Osteoblast (primary cell): ENCODE data around the gene RAB36. TPM values are rescaled to one million over a fixed set of nuclear protein-coding genes. Genes with fewer than 3 reads are reported as not detected.
A peak's percentile ranks its signal among the peaks of the same experiment; 100 is the strongest.

Experiments
- DNase-seq: peaks from one replicate; pipeline ENCODE4 v3.0.0; 2011; ENCODE audit warnings: low spot score, mixed read lengths; ENCODE audit not compliant: insufficient read length; ENCODE audit errors: missing footprints
- H2AFZ ChIP-seq: 2 replicates; pipeline ENCODE4 v1.6.0; 2011; ENCODE audit warnings: mild to moderate bottlenecking, low read length
- H3K27ac ChIP-seq: 2 replicates; pipeline ENCODE4 v1.5.1; 2011; ENCODE audit warnings: mild to moderate bottlenecking, low read depth, low read length, moderate library complexity
- H3K27me3 ChIP-seq: 2 replicates; pipeline ENCODE4 v1.6.0; 2012; ENCODE audit warnings: mild to moderate bottlenecking, control low read depth, inconsistent platforms, low read length, moderate library complexity; ENCODE audit not compliant: insufficient read depth
- H3K36me3 ChIP-seq: 2 replicates; pipeline ENCODE4 v1.5.1; 2011; ENCODE audit warnings: mild to moderate bottlenecking, low read length, control low read depth, moderate library complexity; ENCODE audit not compliant: insufficient read depth
- H3K4me1 ChIP-seq: 2 replicates; pipeline ENCODE4 v1.5.1; 2011; ENCODE audit warnings: mild to moderate bottlenecking, low read length, control low read depth, moderate library complexity; ENCODE audit not compliant: insufficient read depth
- H3K4me2 ChIP-seq: 2 replicates; pipeline ENCODE4 v1.6.0; 2011; ENCODE audit warnings: mild to moderate bottlenecking, low read length; ENCODE audit not compliant: insufficient read depth
- H3K4me3 ChIP-seq: fragments of 200-600 bp; sonication (generic); 3 replicates; pipeline ENCODE4 v1.5.1; 2012; ENCODE audit warnings: mild to moderate bottlenecking, low read length, inconsistent platforms; ENCODE audit not compliant: insufficient read depth
- H3K79me2 ChIP-seq: 2 replicates; pipeline ENCODE4 v1.6.0; 2012; ENCODE audit warnings: mild to moderate bottlenecking, low read length, control low read depth, inconsistent platforms; ENCODE audit not compliant: insufficient read depth
- H3K9me3 ChIP-seq: 2 replicates; pipeline ENCODE4 v1.5.1; 2011; ENCODE audit warnings: low read depth, low read length, control low read depth
- H4K20me1 ChIP-seq: 2 replicates; pipeline ENCODE4 v1.6.0; 2012; ENCODE audit warnings: mild to moderate bottlenecking, low read length, control low read depth; ENCODE audit not compliant: insufficient read depth
- CTCF ChIP-seq: IDR thresholded peaks from 2 replicates; pipeline ENCODE4 v1.5.1; 2011; ENCODE audit warnings: mild to moderate bottlenecking, low read depth, low read length, moderate library complexity; ENCODE audit errors: extremely low read depth
- total RNA-seq: library from RNA; depleted of rRNA; stranded (reverse); fragments of >200 nt; gene quantifications from 2 replicates; pipeline ENCODE4 v1.2.3, GENCODE V29; 2012

RAB36 gene
- total RNA-seq, 1 donor = 7.6 TPM

- Histone ChIP-seq H3K27me3 (peaks cover 6% of the 10 kb centered on the region), H3K9me3 (no peaks in the 10 kb centered on the region), H3K4me1 (no peaks in the 10 kb centered on the region), H4K20me1 (no peaks in the 10 kb centered on the region), H3K79me2 (no peaks in the 10 kb centered on the region), H3K4me2 (no peak overlapping the region), H3K27ac (no peak overlapping the region), H3K36me3 (no peaks in the 10 kb centered on the region), H2AFZ (no peak overlapping the region), H3K4me3 (no peak overlapping the region)
- TF ChIP-seq CTCF = no peak
- DNase-seq = no peak
Observed at GRCh38 chr22:23113067-23113846, 32.0 kb upstream of the RAB36 start.

- H3K27me3 ChIP-seq = peaks cover 6% of the 10 kb centered on the region
- H3K27ac ChIP-seq = no peak overlapping the region
- H3K4me3 ChIP-seq = no peak overlapping the region
- H3K4me1 ChIP-seq = no peaks in the 10 kb centered on the region
- no peaks in the 10 kb centered on the region for H3K9me3 ChIP-seq
- no peaks in the 10 kb centered on the region for H3K79me2 ChIP-seq
- no peak for TF ChIP-seq CTCF
- peak; percentile 46 for DNase-seq
- no peaks in the 10 kb centered on the region for H4K20me1 ChIP-seq
- no peak overlapping the region for H3K4me2 ChIP-seq
- no peaks in the 10 kb centered on the region for H3K36me3 ChIP-seq
- H2AFZ ChIP-seq = no peak overlapping the region
Observed at GRCh38 chr22:23113847-23114720, 31.2 kb upstream of the RAB36 start.

- Histone ChIP-seq H3K27me3 (peaks cover 6% of the 10 kb centered on the region), H2AFZ (no peak overlapping the region), H3K4me3 (no peak overlapping the region), H3K4me1 (no peaks in the 10 kb centered on the region), H3K9me3 (no peaks in the 10 kb centered on the region), H3K27ac (no peak overlapping the region), H3K79me2 (no peaks in the 10 kb centered on the region), H4K20me1 (no peaks in the 10 kb centered on the region), H3K36me3 (no peaks in the 10 kb centered on the region), H3K4me2 (no peak overlapping the region)
- peak; percentile 77 for DNase-seq
- no peak for TF ChIP-seq CTCF
Observed at GRCh38 chr22:23114721-23115020, 30.6 kb upstream of the RAB36 start.

GRCh38 chr22:23115369-23115768, 29.9 kb upstream of the RAB36 start:
- no peak for TF ChIP-seq CTCF
- H3K27me3 ChIP-seq = peaks cover 6% of the 10 kb centered on the region
- H2AFZ ChIP-seq = no peak overlapping the region
- H3K79me2 ChIP-seq = no peaks in the 10 kb centered on the region
- DNase-seq = no peak
- H3K27ac ChIP-seq = no peak overlapping the region
- no peak overlapping the region for H3K4me3 ChIP-seq
- no peaks in the 10 kb centered on the region for H3K36me3 ChIP-seq
- H3K9me3 ChIP-seq = no peaks in the 10 kb centered on the region
- H3K4me1 ChIP-seq = no peaks in the 10 kb centered on the region
- no peak overlapping the region for H3K4me2 ChIP-seq
- no peaks in the 10 kb centered on the region for H4K20me1 ChIP-seq
